M059J (cell line): ENCODE results near the gene LRRTM4. TPM values are rescaled to one million over a fixed set of nuclear protein-coding genes. Genes with fewer than 3 reads are reported as not detected.

ENCODE experiments used
- DNase-seq: peaks from one replicate; pipeline ENCODE4 v3.0.0-alpha.2; 2012; ENCODE audit warnings: low read depth
- total RNA-seq: library from RNA; depleted of rRNA; stranded (reverse); fragments of >200 nt; shearing (Covaris generic); gene quantifications from 2 replicates; pipeline ENCODE4 v1.2.3, GENCODE V29; 2014

The LRRTM4 gene
- total RNA-seq, 1 experiment from 2014 or later: 0.07 TPM

GRCh38 chr2:77470096-77470495, 52.1 kb downstream of the LRRTM4 start:
- DNase-seq: no peak

DNA sequence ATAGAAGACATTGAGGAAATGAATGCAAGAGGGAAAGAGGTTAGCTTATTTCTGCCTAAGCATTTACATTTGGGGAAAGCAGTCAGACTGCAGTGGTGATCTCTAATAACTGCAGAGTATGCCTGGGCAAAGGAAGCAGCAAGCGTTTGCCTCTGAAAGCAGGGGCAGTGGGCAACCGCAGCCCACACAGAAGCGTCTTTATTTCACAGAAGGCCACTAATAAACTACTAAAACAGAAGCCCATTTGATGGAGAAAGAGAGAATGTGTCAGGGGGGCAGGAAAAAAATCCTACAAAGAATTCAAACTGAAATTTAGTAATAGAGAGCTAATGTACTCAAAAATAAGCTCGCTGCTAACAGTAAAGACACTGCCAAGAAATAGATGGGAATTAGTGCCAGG, 53.1 kb downstream of the LRRTM4 start:
- DNase-seq: no peak

- no peak for DNase-seq
Observed at GRCh38 chr2:77459840-77460239, 62.3 kb downstream of the LRRTM4 start.

GRCh38 chr2:77458216-77458615, 64.0 kb downstream of the LRRTM4 start:
- no peak for DNase-seq

GRCh38 chr2:77457665-77458064, 64.5 kb downstream of the LRRTM4 start:
- no peak for DNase-seq

DNA sequence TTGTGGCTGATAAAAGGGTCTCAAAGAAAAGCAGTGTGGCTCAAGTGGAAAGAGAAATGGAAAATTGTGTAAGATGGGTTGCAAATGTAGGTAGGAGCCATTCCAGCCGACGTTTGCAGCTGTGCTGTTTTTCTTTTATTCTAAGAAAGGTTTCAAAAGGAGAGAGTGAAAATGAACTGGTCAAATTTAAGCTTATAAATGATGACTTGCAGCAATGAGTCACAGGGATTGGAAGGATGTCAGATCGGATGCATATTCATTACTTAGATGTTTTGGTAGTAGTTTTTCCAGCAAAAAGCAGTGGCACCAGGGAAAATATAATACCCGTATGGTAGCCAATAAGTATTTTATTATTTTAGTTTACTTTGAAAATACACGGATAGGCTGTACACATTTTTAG, 79.1 kb downstream of the LRRTM4 start:
- peak; percentile 2 for DNase-seq

GRCh38 chr2:77434880-77435279, 87.3 kb downstream of the LRRTM4 start:
- no peak for DNase-seq

DNA sequence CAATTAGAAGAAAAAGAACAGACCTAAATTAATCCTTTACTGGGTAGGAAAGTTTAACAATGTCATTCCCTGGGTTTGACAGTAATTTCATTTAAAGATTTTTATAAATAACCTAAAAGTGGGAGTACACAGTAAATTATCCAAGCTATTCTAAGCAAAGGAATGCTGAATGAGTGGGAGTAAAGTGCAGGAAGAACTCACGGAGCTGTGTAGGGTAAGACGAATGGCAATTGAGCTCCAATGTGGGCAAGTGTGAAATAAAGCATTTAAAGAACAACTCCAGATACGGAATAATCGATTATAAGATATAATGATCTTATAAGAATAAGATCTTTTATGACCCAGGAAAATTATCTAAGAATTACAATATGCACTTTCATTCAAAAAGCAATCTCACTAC, 93.2 kb downstream of the LRRTM4 start:
- no peak for DNase-seq

DNA sequence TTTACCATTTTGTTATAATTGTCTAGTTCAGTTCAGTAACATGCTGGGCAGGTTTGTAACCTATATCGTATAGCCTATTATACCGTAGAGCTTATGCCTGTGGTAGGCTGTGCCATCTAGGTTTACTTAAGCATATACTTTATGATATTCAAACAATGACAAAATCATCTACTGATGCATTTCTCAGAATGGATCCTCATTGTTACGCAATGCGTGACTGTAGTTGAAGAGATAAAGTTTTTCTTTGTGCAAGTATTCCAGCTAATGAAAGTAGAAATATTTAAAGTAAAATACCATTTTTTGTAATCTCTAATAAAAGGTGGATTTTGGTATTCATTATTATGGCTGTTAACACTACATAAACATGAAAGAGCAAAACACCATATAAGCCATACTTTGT, 100.2 kb downstream of the LRRTM4 start:
- DNase-seq: no peak

DNA sequence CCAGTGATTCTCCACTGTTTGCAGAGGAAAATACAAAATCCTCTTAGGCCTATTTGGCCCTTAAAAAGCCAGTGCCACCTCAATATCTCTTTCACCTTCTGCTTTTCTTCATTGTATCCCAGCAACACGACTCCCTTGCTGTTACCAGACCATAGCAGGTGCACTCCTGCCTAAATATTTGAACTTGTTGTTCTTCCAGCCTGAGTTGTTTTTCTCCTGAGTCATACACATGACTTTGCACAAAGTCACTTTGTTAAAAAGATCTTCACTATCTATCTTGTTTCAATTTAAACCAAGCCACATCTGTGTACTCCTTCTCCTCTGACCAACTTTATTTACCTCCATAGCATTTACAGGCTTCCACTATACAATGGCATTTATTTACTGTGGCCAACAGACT, 103.6 kb downstream of the LRRTM4 start:
- no peak for DNase-seq

DNA sequence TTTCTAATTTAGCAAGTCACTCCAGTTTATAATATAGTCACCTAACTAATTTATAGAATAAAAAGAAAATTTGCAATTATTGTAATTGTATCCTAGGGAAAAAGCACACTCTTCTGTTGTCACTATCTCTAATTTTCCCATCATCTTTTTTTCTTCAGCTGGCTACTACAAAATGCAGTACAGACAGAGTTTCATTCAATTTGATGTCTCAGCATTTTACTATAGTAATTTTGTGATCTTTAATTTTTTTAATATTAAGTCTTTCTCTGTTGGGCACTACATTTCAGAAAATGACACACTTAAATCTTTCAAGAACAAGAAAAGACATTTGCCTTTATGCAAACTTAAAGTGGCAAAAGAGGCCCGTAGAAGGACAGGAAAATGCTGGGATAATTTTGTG, 118.0 kb downstream of the LRRTM4 start:
- no peak for DNase-seq

- DNase-seq: no peak
Observed at GRCh38 chr2:77398970-77399600, 123.1 kb downstream of the LRRTM4 start.

GRCh38 chr2:77397763-77398162, 124.4 kb downstream of the LRRTM4 start:
- peak; percentile 0 for DNase-seq

GRCh38 chr2:77395011-77395410, 127.2 kb downstream of the LRRTM4 start:
- no peak for DNase-seq

DNA sequence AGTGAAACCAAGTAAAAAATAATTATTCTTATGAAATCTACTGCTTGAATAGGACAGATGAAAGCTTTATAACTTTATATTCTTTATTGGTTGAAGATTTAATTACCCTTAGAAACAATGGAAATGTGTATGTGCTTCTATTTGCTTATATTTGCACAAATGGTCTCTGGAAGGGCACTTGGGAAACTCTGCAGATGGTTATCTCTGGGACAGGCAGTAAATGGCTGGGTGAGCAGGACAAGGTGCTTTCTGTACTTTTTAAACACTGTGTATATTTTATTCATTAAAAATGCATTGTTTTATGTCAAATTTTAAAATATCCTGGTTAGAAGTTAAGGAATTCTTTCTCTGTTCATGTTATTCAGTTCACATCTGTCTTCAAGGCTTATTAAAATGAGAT, 131.1 kb downstream of the LRRTM4 start:
- no peak for DNase-seq

DNA sequence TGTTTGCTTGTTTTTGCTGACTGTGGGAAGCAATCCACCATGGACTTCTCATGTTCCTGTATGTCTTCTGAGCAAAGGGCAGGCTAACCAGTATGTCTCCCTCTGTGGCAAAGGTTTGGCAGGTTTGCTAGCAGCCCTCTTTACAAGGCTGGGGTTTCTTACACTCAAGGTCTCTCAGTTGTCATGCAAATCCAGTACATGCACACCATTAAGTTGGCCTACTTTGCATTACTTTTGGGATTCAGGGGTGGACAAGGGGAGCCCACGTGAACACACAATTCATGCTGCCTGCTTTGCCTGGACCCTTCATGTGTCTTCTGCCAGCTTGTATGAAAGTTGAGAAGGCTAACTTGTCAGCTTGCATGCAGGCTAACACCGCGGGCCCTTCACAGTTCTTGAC, 134.9 kb downstream of the LRRTM4 start:
- DNase-seq: no peak

- no peak for DNase-seq
Observed at GRCh38 chr2:77372636-77373035, 149.5 kb downstream of the LRRTM4 start.

- DNase-seq: no peak
Observed at GRCh38 chr2:77370511-77370910, 151.7 kb downstream of the LRRTM4 start.

DNA sequence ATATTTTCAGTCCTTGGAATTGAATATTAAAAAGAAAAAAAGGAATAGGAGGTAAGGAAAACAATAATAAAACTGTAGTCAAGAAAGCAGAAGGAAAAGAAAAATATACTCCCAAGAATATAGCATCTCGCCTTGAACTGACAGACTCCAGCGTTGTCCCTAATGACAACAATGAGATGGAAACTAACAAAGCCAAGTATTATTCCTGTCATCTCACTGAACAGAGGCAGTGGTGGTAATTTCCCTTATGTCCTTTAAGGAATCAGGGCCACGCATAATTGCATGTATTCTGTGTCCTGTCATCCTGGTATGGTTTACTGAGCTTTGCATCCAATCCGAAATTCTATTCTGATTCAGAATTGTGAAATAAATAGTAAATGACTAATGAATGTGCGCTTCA, 158.9 kb downstream of the LRRTM4 start:
- no peak for DNase-seq

GRCh38 chr2:77348821-77349220, 173.4 kb downstream of the LRRTM4 start:
- DNase-seq: no peak

GRCh38 chr2:77336013-77336412, 186.2 kb downstream of the LRRTM4 start:
- no peak for DNase-seq

DNA sequence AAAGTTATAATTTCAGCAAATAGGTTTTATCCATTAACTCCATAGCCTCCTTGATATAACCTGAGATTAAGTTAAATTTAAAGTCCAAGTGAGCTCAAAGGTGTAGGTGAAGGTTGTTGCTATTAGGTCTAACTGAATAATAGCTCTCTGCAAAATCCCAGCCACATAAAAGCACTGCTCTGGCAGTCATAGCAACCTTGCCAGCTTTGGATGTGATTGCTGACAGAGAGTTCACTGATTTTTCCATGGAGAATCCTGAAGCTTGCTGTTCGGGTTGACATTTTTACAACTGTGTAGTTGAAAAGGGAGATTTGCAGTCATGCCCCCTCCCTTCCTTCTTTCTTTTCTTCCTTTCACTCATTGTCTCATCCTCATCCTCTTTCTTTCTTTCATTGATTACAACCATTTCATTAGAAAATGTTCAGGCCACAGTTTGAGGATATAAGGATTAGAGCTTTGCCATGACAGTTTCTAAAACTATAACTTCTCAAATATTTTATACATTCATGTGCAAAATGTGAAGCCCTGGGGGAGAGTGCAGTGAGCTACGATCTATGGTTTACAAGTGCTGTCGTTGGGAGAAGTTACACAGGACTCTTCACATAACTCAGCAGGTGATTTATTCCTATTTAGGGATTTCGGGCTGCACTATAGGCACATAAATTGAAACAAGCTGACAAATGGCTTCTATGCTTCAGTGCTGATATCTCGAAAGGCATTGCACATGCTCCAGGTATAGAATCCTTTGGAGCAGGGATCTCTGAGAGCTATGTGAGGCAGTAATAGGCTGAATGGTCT, 193.8 kb downstream of the LRRTM4 start:
- no peak for DNase-seq

DNA sequence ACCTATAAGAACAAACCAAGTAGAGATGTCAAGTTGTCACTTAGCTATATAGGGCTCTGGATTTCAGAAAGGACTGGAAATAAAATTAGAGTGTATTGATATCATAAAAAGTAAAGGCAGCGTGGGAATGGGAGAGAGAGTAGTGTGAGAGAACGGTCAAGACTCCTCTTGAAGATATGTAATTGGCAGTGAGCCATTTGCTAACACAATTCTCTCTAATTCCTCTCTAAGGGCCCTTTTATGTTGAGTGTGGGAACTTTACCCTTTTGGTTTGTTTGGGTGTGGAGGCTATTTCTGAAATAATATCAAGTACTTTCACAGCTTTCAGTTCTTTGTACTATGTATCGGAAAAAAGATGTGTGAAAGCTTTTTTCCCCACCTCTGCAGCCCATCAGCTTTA, 196.8 kb downstream of the LRRTM4 start:
- no peak for DNase-seq

- no peak for DNase-seq
Observed at GRCh38 chr2:77322431-77322830, 199.7 kb downstream of the LRRTM4 start.
